HG02970 (cell line): ENCODE measurements around the gene PHF12.

Experiments
- ATAC-seq: cut with Tn5 transposase; IDR thresholded peaks from one replicate; pipeline ENCODE4 v1.9.1; 2021; ENCODE audit warnings: mild to moderate bottlenecking, moderate library complexity, moderate number of reproducible peaks; ENCODE audit not compliant: unreplicated experiment, low FRiP score

Gene PHF12

GRCh38 chr17:28977659-28978355 lies 26.5 kb upstream of the PHF12 start:
- ATAC-seq: no peak

GRCh38 chr17:28975646-28976045 lies 24.3 kb upstream of the PHF12 start:
- no peak for ATAC-seq

GRCh38 chr17:28975031-28975430 lies 23.7 kb upstream of the PHF12 start:
- ATAC-seq: no peak

- no peak for ATAC-seq
Measured at GRCh38 chr17:28974451-28974850, 23.1 kb upstream of the PHF12 start.

- no peak for ATAC-seq
Measured at GRCh38 chr17:28973425-28973824, 22.1 kb upstream of the PHF12 start.

GRCh38 chr17:28972437-28972836 lies 21.1 kb upstream of the PHF12 start:
- ATAC-seq: no peak

GRCh38 chr17:28970879-28971278 lies 19.6 kb upstream of the PHF12 start:
- ATAC-seq: no peak

- no peak for ATAC-seq
Measured at GRCh38 chr17:28969706-28970393, 18.5 kb upstream of the PHF12 start.

- no peak for ATAC-seq
Measured at GRCh38 chr17:28968914-28969295, 17.6 kb upstream of the PHF12 start.

GRCh38 chr17:28968231-28968913 lies 17.1 kb upstream of the PHF12 start:
- ATAC-seq: no peak

- ATAC-seq: no peak
Measured at GRCh38 chr17:28967221-28968135, 16.2 kb upstream of the PHF12 start.

- no peak for ATAC-seq
Measured at GRCh38 chr17:28963841-28964240, 12.5 kb upstream of the PHF12 start.

GRCh38 chr17:28963055-28963611 lies 11.8 kb upstream of the PHF12 start:
- ATAC-seq: no peak

GRCh38 chr17:28961391-28961790 lies 10.1 kb upstream of the PHF12 start:
- no peak for ATAC-seq

GRCh38 chr17:28960256-28961061 lies 9.1 kb upstream of the PHF12 start:
- no peak for ATAC-seq

GRCh38 chr17:28959471-28959871 lies 8.2 kb upstream of the PHF12 start:
- no peak for ATAC-seq

GRCh38 chr17:28958820-28959455 lies 7.6 kb upstream of the PHF12 start:
- ATAC-seq: no peak

- ATAC-seq: no peak
Measured at GRCh38 chr17:28957992-28958355, 6.7 kb upstream of the PHF12 start.
